ENCODE data around the gene AGXT.

DNA sequence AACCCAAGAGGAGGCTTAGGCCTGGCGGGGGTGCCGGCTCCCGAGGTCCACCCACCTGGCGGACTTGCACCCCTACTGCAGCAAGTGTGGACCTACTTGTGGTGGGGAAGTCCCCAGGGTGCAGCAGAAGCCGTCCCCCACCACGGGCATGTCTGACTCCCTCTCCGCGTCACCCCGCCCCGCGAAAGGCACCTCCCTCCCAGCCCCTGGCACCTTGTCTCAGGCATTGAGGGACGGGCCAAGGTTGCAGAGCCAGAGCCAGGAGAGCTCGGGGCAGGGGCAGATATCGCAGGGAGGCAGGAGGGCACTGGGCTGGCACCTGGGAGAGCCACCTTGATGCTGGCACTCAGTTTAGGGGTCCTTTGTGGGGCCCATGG, 56.6 kb downstream of the AGXT start:
- TF ChIP-seq ELF4 (IDR thresholded peaks at IDR 0.05), result no peak
- no peak for TF ChIP-seq FOXM1 (IDR thresholded peaks at IDR 0.05; ENCODE audit: borderline replicate concordance)
- TF ChIP-seq FOXA1 (IDR thresholded peaks at IDR 0.05), result no peak
- TF ChIP-seq SUZ12 (IDR thresholded peaks at IDR 0.05), result no peak
- TF ChIP-seq PKNOX1 (IDR thresholded peaks at IDR 0.05), result no peak

Measured in HEK293T (cell line).